ENCODE results near the gene RAPGEF1. TPM values are rescaled to one million over a fixed set of nuclear protein-coding genes. Genes with fewer than 3 reads are reported as not detected.

Gene RAPGEF1
- polyA plus RNA-seq, 1 donor from 2014 or later: 23.6 TPM

- Histone ChIP-seq H3K27ac (ENCODE audit: low read length) (no peak overlapping the region), H3K4me3 (ENCODE audit: low read length) (no peak overlapping the region), H3K9me2 (ENCODE audit: insufficient read depth, low read length) (no peaks in the 10 kb centered on the region), H2AFZ (ENCODE audit: low read depth, low read length) (no peak overlapping the region), H3K4me2 (ENCODE audit: low read length) (no peak overlapping the region), H3K79me2 (replicated peaks; ENCODE audit: insufficient read depth, low read length) (no peaks in the 10 kb centered on the region), H3K27me3 (ENCODE audit: insufficient read depth, low read depth, low read length) (no peaks in the 10 kb centered on the region), H4K20me1 (ENCODE audit: insufficient read depth) (no peaks in the 10 kb centered on the region), H3K9me3 (ENCODE audit: low read length) (no peaks in the 10 kb centered on the region), H3K36me3 (ENCODE audit: insufficient read depth, low read length) (no peaks in the 10 kb centered on the region), H3F3A (ENCODE audit: insufficient read depth, low read length, poor library complexity, severe bottlenecking) (no peaks in the 10 kb centered on the region), H3K9ac (ENCODE audit: low read length) (no peak overlapping the region)
- no peak for TF ChIP-seq TAF1 (IDR thresholded peaks at IDR 0.05; ENCODE audit: low read depth)
- TF ChIP-seq CTCF (IDR thresholded peaks at IDR 0.05; ENCODE audit: poor library complexity, severe bottlenecking): no peak
These were observed 146.6 kb downstream of the RAPGEF1 start for GRCh38 chr9:131593091-131593820.

DNA sequence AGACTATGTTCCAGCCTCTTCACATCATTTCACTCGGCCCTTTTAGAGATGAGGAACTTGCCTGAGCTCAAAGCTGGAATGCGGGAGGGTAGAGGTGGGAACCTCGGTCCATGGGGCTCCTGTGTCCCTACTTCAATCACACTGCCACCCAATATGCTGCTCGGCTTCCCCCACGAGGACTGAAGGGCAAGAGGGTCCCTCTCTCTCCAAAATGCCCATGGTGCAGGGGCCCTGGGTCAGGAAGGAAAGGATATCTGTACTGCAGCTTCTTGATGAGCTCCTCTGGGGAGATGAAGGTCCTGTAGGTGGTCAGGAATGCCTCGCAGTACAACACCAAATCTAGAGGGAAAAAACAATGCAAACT is 148.0 kb downstream of the RAPGEF1 start:
- no peaks in the 10 kb centered on the region for H3K27me3 ChIP-seq (ENCODE audit: insufficient read depth, low read depth, low read length)
- H3K4me2 ChIP-seq (ENCODE audit: low read length): no peak overlapping the region
- H3K9ac ChIP-seq (ENCODE audit: low read length): no peak overlapping the region
- TF ChIP-seq EZH2 (IDR thresholded peaks at IDR 0.05; ENCODE audit: borderline replicate concordance, insufficient read depth, low read length, poor library complexity, severe bottlenecking): no peak
- no peak for TF ChIP-seq POLR2AphosphoS5 (IDR thresholded peaks at IDR 0.05)
- no peak for TF ChIP-seq EP300 (conservative IDR thresholded peaks at IDR 0.05; ENCODE audit: poor library complexity, severe bottlenecking)
- TF ChIP-seq RAD21 (conservative IDR thresholded peaks at IDR 0.05): no peak
- no peak for TF ChIP-seq TAF1 (IDR thresholded peaks at IDR 0.05; ENCODE audit: low read depth)
- TF ChIP-seq MXI1 (conservative IDR thresholded peaks at IDR 0.05; ENCODE audit: poor library complexity, severe bottlenecking): no peak
- no peak for TF ChIP-seq REST (IDR thresholded peaks at IDR 0.05; ENCODE audit: borderline replicate concordance)
- no peak for TF ChIP-seq CTCF (IDR thresholded peaks at IDR 0.05; ENCODE audit: poor library complexity, severe bottlenecking)
- TF ChIP-seq SMC3 (conservative IDR thresholded peaks at IDR 0.05; ENCODE audit: poor library complexity): no peak
- no peaks in the 10 kb centered on the region for H3K36me3 ChIP-seq (ENCODE audit: insufficient read depth, low read length)
- H3K9me3 ChIP-seq (ENCODE audit: low read length): no peaks in the 10 kb centered on the region
- no peaks in the 10 kb centered on the region for H3K79me2 ChIP-seq (replicated peaks; ENCODE audit: insufficient read depth, low read length)
- no peaks in the 10 kb centered on the region for H3K9me2 ChIP-seq (ENCODE audit: insufficient read depth, low read length)
- no peaks in the 10 kb centered on the region for H3F3A ChIP-seq (ENCODE audit: insufficient read depth, low read length, poor library complexity, severe bottlenecking)
- H4K20me1 ChIP-seq (ENCODE audit: insufficient read depth): no peaks in the 10 kb centered on the region
- H2AFZ ChIP-seq (ENCODE audit: low read depth, low read length): no peak overlapping the region
- H3K27ac ChIP-seq (ENCODE audit: low read length): no peak overlapping the region
- H3K4me3 ChIP-seq (ENCODE audit: low read length): no peak overlapping the region
